ENCODE results near the gene CNNM1. TPM values are rescaled to one million over a fixed set of nuclear protein-coding genes. Genes with fewer than 3 reads are reported as not detected.

The CNNM1 gene
- total RNA-seq, 3 donors from 2014 or later (not counting 1 experiment from before 2014, with no cell fraction given): not detected

DNA sequence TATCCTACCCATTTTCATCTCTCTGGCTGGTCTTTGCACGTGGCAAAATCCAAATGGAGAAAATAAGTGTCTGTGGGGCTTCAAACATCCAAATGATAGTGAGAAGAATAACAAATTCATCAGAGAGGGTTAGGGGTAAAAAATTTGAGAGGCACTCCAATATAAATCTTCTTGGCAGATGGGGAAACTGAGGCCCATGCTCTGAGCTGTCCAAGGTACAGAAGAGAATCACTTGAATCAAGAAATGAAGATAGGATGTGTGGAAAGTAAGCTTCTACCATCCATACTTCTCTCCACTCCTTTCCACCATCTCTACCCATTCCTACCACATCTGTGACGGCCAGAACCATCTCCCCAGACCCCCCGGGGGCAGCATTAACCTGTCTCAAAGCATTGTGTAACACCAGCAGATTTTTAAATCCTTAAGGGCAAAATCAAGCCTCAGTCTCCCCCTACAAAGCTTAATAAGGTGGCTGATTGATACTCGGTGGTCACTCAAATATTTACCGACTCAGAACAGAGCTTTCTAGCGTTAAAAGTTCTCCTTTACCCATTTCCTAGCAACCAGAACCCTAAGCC is 100.5 kb downstream of the CNNM1 start:
- H3K9me3 Mint-ChIP-seq: no peaks in the 10 kb centered on the region
- peak overlapping the region; percentile 91 to 93 for H3K27ac Mint-ChIP-seq
- peaks cover 37 to 44% of the 10 kb centered on the region in 2 donors for H3K4me1 Mint-ChIP-seq
- Histone ChIP-seq H3K4me1 (ENCODE audit: control insufficient read depth, insufficient read depth, low read length) (peaks cover 16% of the 10 kb centered on the region), H3K36me3 (ENCODE audit: control insufficient read depth, insufficient read depth, low read length) (no peaks in the 10 kb centered on the region), H3K4me3 (ENCODE audit: low read length) (peak overlapping the region; percentile 70), H3K9me3 (ENCODE audit: control insufficient read depth, insufficient read depth, low read length) (no peaks in the 10 kb centered on the region), H3K27ac (ENCODE audit: low read length) (peak overlapping the region; percentile 46), H3K27me3 (ENCODE audit: control insufficient read depth, insufficient read depth, low read length) (no peaks in the 10 kb centered on the region)
- DNase-seq (no peak), ATAC-seq (no peak)
- H3K36me3 Mint-ChIP-seq: no peaks in the 10 kb centered on the region
- H3K4me3 Mint-ChIP-seq: peak overlapping the region; percentile 96
- intact Hi-C loops (cut with micrococcal nuclease): loop anchor here (1.0 kb wide), 1 partner anchor 191 kb away; the partner anchor contains the start of gene SLC25A28
- H3K27me3 Mint-ChIP-seq (ENCODE audit: low read depth in 2 of 2): no peaks in the 10 kb centered on the region
- TF ChIP-seq, protein P1, sequence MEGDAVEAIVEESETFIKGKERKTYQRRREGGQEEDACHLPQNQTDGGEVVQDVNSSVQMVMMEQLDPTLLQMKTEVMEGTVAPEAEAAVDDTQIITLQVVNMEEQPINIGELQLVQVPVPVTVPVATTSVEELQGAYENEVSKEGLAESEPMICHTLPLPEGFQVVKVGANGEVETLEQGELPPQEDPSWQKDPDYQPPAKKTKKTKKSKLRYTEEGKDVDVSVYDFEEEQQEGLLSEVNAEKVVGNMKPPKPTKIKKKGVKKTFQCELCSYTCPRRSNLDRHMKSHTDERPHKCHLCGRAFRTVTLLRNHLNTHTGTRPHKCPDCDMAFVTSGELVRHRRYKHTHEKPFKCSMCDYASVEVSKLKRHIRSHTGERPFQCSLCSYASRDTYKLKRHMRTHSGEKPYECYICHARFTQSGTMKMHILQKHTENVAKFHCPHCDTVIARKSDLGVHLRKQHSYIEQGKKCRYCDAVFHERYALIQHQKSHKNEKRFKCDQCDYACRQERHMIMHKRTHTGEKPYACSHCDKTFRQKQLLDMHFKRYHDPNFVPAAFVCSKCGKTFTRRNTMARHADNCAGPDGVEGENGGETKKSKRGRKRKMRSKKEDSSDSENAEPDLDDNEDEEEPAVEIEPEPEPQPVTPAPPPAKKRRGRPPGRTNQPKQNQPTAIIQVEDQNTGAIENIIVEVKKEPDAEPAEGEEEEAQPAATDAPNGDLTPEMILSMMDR (IDR thresholded peaks at IDR 0.05): no peak
- WGBS (ENCODE audit: insufficient coverage): 32% methylated on average over 5 of the region's 6 CpGs

DNA sequence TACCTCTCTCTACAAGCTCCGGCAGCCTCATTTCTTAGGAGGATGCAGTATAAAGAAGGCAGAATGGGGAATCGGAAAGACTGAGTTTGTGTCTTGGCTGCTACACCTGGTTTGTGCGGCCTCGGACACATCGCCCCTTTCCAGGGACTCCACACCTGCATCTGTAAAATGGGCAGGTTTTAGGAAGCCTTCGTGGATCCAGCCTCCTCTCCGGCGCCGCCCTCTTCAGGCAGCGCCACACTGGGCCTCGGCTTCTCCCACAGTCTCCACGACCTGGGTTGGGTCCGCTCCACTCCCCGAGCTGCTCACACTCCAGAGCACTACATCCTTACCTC is 100.9 kb downstream of the CNNM1 start:
- H3K9me3 Mint-ChIP-seq: no peaks in the 10 kb centered on the region
- Histone ChIP-seq H3K36me3 (ENCODE audit: control insufficient read depth, insufficient read depth, low read length) (no peaks in the 10 kb centered on the region), H3K27me3 (ENCODE audit: control insufficient read depth, insufficient read depth, low read length) (no peaks in the 10 kb centered on the region), H3K4me3 (ENCODE audit: low read length) (peak overlapping the region; percentile 70), H3K9me3 (ENCODE audit: control insufficient read depth, insufficient read depth, low read length) (no peaks in the 10 kb centered on the region), H3K4me1 (ENCODE audit: control insufficient read depth, insufficient read depth, low read length) (peaks cover 16% of the 10 kb centered on the region), H3K27ac (ENCODE audit: low read length) (peak overlapping the region; percentile 46)
- WGBS (ENCODE audit: insufficient coverage): 7% methylated on average over 13 of the region's 14 CpGs
- ATAC-seq: peak in 2 of 3 donors; percentile 1 to 3
- no peaks in the 10 kb centered on the region for H3K27me3 Mint-ChIP-seq (ENCODE audit: low read depth in 2 of 2)
- H3K36me3 Mint-ChIP-seq: no peaks in the 10 kb centered on the region
- no peak for DNase-seq
- TF ChIP-seq, protein P1 (IDR thresholded peaks at IDR 0.05): no peak
- H3K4me1 Mint-ChIP-seq: peaks cover 37 to 44% of the 10 kb centered on the region in 2 donors
- peak overlapping the region; percentile 91 to 93 for H3K27ac Mint-ChIP-seq
- intact Hi-C loops (cut with micrococcal nuclease): loop anchor here (1.0 kb wide), 1 partner anchor 190 kb away; the partner anchor contains the start of gene SLC25A28
- H3K4me3 Mint-ChIP-seq: peak overlapping the region; percentile 96

DNA sequence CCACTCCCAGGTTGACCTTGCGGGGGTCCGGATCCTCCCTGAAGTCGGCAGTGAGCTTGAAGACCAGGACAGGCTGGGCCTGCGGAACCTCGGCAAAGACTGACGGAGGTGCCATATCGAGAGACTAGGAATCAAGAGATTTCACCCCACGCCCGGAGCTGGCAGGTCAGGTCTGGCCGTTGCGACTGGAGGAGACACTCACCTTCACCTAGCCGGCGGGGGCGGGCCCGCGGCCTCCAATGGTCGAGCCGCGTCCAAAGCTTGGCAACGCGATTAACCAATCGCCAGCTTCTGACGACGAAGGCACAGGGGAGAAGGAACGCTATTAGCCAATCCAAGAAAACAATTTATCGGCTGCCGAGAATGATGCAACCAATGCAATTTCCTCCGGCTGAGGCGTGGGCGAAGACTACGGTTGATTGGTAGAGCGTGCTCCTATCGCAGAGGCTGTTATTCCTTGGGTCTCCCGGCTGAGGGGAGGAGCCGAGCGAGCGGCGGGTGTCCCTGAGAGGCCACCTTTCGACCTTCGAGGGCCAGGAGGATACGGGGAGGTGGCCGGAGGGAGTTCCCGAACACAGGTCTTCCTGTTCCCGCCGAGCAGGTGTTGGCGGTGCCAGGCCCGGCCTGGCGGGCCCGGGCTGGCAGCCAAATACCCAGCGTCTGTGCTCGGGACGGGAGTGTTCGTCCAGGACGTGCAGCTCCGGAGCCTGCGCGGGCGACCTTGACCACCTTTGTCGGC is 101.5 kb downstream of the CNNM1 start, which contains the start of gene GOT1:
GOT1 (minus strand) TSS at position 174 of the 739 bp plus-strand sequence; CDS start at position 115, 59 bp downstream.
- H3K9me3 Mint-ChIP-seq: no peaks in the 10 kb centered on the region
- Histone ChIP-seq H3K4me3 (ENCODE audit: low read length) (peak within 1 kb of the TSS; percentile 70), H3K36me3 (ENCODE audit: control insufficient read depth, insufficient read depth, low read length) (no peaks in the 10 kb centered on the region), H3K4me1 (ENCODE audit: control insufficient read depth, insufficient read depth, low read length) (peaks cover 16% of the 10 kb centered on the region), H3K9me3 (ENCODE audit: control insufficient read depth, insufficient read depth, low read length) (no peaks in the 10 kb centered on the region), H3K27me3 (ENCODE audit: control insufficient read depth, insufficient read depth, low read length) (no peaks in the 10 kb centered on the region), H3K27ac (ENCODE audit: low read length) (peak within 1 kb of the TSS; percentile 64)
- H3K4me1 Mint-ChIP-seq: peaks cover 37 to 44% of the 10 kb centered on the region in 2 donors
- under 1% methylated on average over 59 of the region's 59 CpGs for WGBS (ENCODE audit: insufficient coverage)
- peak; percentile 92 to 98 (median 93) for ATAC-seq
- peak within 1 kb of the TSS; percentile 96 for H3K4me3 Mint-ChIP-seq
- H3K27me3 Mint-ChIP-seq (ENCODE audit: low read depth in 2 of 2): no peaks in the 10 kb centered on the region
- no peaks in the 10 kb centered on the region for H3K36me3 Mint-ChIP-seq
- intact Hi-C loops (cut with micrococcal nuclease): loop anchor here (1.0 kb wide), 1 partner anchor 190 kb away; the partner anchor contains the start of gene SLC25A28
- TF ChIP-seq, protein P1 (IDR thresholded peaks at IDR 0.05): no peak
- DNase-seq: peak; percentile 88 to 97
- peak within 1 kb of the TSS; percentile 91 to 93 for H3K27ac Mint-ChIP-seq

Data from natural killer cell (primary cell).